HEK293T (cell line): Measurements from ENCODE around the gene BBX.

ENCODE experiments used
- ARNT ChIP-seq: fragments of 450-650 bp; IDR thresholded peaks from 2 replicates; pipeline ENCODE4 v1.6.1; 2017; ENCODE audit warnings: mild to moderate bottlenecking
- BHLHE40 ChIP-seq: fragments of 450-650 bp; IDR thresholded peaks from 2 replicates; pipeline ENCODE4 v1.6.1; 2016; ENCODE audit warnings: mild to moderate bottlenecking, moderate library complexity, borderline replicate concordance
- CTBP1 ChIP-seq: fragments of 450-650 bp; IDR thresholded peaks from 2 replicates; pipeline ENCODE4 v1.6.1; 2016; ENCODE audit warnings: borderline replicate concordance
- FOXM1 ChIP-seq: fragments of 450-650 bp; IDR thresholded peaks from 2 replicates; pipeline ENCODE4 v1.6.1; 2017; ENCODE audit warnings: mild to moderate bottlenecking, borderline replicate concordance
- HDGF ChIP-seq: fragments of 450-650 bp; IDR thresholded peaks from 2 replicates; pipeline ENCODE4 v1.6.1; 2017; ENCODE audit warnings: antibody characterized with exemption, borderline replicate concordance
- NFRKB ChIP-seq: fragments of 450-650 bp; IDR thresholded peaks from 2 replicates; pipeline ENCODE4 v1.6.1; 2016; ENCODE audit warnings: mild to moderate bottlenecking, moderate library complexity
- SP1 ChIP-seq: fragments of 450-650 bp; IDR thresholded peaks from 2 replicates; pipeline ENCODE4 v1.6.1; 2017
- SUZ12 ChIP-seq: fragments of 450-650 bp; IDR thresholded peaks from 2 replicates; pipeline ENCODE4 v1.6.1; 2016; ENCODE audit warnings: mild to moderate bottlenecking
- TARDBP ChIP-seq: fragments of 450-650 bp; IDR thresholded peaks from 2 replicates; pipeline ENCODE4 v1.6.1; 2016

DNA sequence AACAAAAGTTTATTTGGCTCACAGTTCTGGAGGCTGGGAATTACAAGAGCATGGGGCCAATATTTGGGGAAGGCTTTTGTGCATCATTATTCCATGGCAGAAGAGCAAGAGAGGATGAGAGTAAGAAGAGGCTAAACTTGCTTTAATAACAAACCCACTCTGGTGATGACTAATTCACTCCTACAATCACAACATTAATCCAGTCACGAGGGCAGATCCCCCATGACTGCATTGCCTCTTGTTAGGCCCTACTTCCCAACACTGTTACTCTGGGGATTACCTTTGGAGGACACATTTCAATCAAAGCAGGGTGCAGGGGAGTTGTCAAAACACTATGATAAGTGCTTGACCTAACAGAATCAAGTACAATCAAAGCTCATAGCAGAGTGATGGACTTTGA, 181.7 kb downstream of the BBX start:
- TF ChIP-seq NFRKB, result no peak
- no peak for TF ChIP-seq TARDBP
- no peak for TF ChIP-seq HDGF
- TF ChIP-seq FOXM1, result no peak
- TF ChIP-seq BHLHE40, result no peak
- TF ChIP-seq CTBP1, result no peak
- no peak for TF ChIP-seq SUZ12
- TF ChIP-seq ARNT, result no peak
- no peak for TF ChIP-seq SP1
